Dendritic cell treated with granulocyte-macrophage colony-stimulating factor and Interleukin-4, amounts not matched to agents 40 ng/mL and 50 ng/mL, for 4 days (primary cell): ENCODE data around the gene CRELD2.

ENCODE experiments used
- H3K27ac Mint-ChIP-seq: one replicate; pipeline ENCODE4 v1.8.0; 2022; ENCODE audit warnings: mild to moderate bottlenecking, mixed read lengths
- H3K27me3 Mint-ChIP-seq: one replicate; pipeline ENCODE4 v1.8.0; 2022; ENCODE audit warnings: mild to moderate bottlenecking, mixed read lengths
- H3K36me3 Mint-ChIP-seq: one replicate; pipeline ENCODE4 v1.8.0; 2022; ENCODE audit warnings: low read depth, mixed read lengths
- H3K4me1 Mint-ChIP-seq: one replicate; pipeline ENCODE4 v1.8.0; 2022; ENCODE audit warnings: low read depth, mixed read lengths
- H3K4me3 Mint-ChIP-seq: one replicate; pipeline ENCODE4 v1.8.0; 2022; ENCODE audit warnings: mild to moderate bottlenecking, moderate library complexity, mixed read lengths
- H3K9me3 Mint-ChIP-seq: one replicate; pipeline ENCODE4 v1.8.0; 2022; ENCODE audit warnings: mixed read lengths
- intact Hi-C: fragments of 100-400 bp; cut with micrococcal nuclease; formaldehyde crosslinking; loops from one replicate; pipeline ENCODE4 v1.15.0; 2022

Gene CRELD2

GRCh38 chr22:49911881-49912625, 6.4 kb upstream of the CRELD2 start:
- intact Hi-C loops, result no loop called here
- H3K27me3 Mint-ChIP-seq, result no peaks in the 10 kb centered on the region
- peak overlapping the region; percentile 20 for H3K27ac Mint-ChIP-seq
- peaks cover 72% of the 10 kb centered on the region for H3K36me3 Mint-ChIP-seq
- no peak overlapping the region for H3K4me3 Mint-ChIP-seq
- H3K9me3 Mint-ChIP-seq, result no peaks in the 10 kb centered on the region
- H3K4me1 Mint-ChIP-seq, result peaks cover 13% of the 10 kb centered on the region

GRCh38 chr22:49913026-49913425, 5.4 kb upstream of the CRELD2 start:
- H3K9me3 Mint-ChIP-seq, result no peaks in the 10 kb centered on the region
- intact Hi-C loops, result no loop called here
- H3K4me3 Mint-ChIP-seq, result no peak overlapping the region
- H3K36me3 Mint-ChIP-seq, result peaks cover 62% of the 10 kb centered on the region
- H3K27me3 Mint-ChIP-seq, result no peaks in the 10 kb centered on the region
- H3K27ac Mint-ChIP-seq, result no peak overlapping the region
- peaks cover 19% of the 10 kb centered on the region for H3K4me1 Mint-ChIP-seq

GRCh38 chr22:49913446-49913845, 5.0 kb upstream of the CRELD2 start:
- H3K9me3 Mint-ChIP-seq, result no peaks in the 10 kb centered on the region
- no peak overlapping the region for H3K4me3 Mint-ChIP-seq
- H3K27me3 Mint-ChIP-seq, result no peaks in the 10 kb centered on the region
- intact Hi-C loops, result no loop called here
- H3K36me3 Mint-ChIP-seq, result peaks cover 58% of the 10 kb centered on the region
- no peak overlapping the region for H3K27ac Mint-ChIP-seq
- peaks cover 19% of the 10 kb centered on the region for H3K4me1 Mint-ChIP-seq

GRCh38 chr22:49914256-49914655, 4.2 kb upstream of the CRELD2 start:
- H3K4me3 Mint-ChIP-seq, result no peak overlapping the region
- H3K36me3 Mint-ChIP-seq, result peaks cover 50% of the 10 kb centered on the region
- H3K4me1 Mint-ChIP-seq, result peaks cover 22% of the 10 kb centered on the region
- no peaks in the 10 kb centered on the region for H3K27me3 Mint-ChIP-seq
- H3K27ac Mint-ChIP-seq, result no peak overlapping the region
- no peaks in the 10 kb centered on the region for H3K9me3 Mint-ChIP-seq
- intact Hi-C loops, result no loop called here

- intact Hi-C loops, result loop anchor here (5.0 kb wide), 1 partner anchor 58 kb away; no protein-coding TSS in a partner anchor
- no peak overlapping the region for H3K4me3 Mint-ChIP-seq
- H3K27ac Mint-ChIP-seq, result no peak overlapping the region
- peaks cover 33% of the 10 kb centered on the region for H3K4me1 Mint-ChIP-seq
- no peaks in the 10 kb centered on the region for H3K27me3 Mint-ChIP-seq
- no peaks in the 10 kb centered on the region for H3K9me3 Mint-ChIP-seq
- peaks cover 44% of the 10 kb centered on the region for H3K36me3 Mint-ChIP-seq
These were observed 2.8 kb upstream of the CRELD2 start for GRCh38 chr22:49915610-49916009.

- Mint-ChIP-seq H3K27ac (no peak overlapping the region), H3K36me3 (peaks cover 45% of the 10 kb centered on the region), H3K4me1 (peaks cover 33% of the 10 kb centered on the region), H3K4me3 (no peak overlapping the region), H3K27me3 (no peaks in the 10 kb centered on the region), H3K9me3 (no peaks in the 10 kb centered on the region)
- intact Hi-C loops, result loop anchor here (5.0 kb wide), 1 partner anchor 60 kb away; no protein-coding TSS in a partner anchor
These were observed 1.6 kb upstream of the CRELD2 start for GRCh38 chr22:49916831-49917230.

GRCh38 chr22:49918911-49919881, 762 bp downstream of the CRELD2 start:
- intact Hi-C loops, result loop anchor here (5.0 kb wide), 1 partner anchor 62 kb away; no protein-coding TSS in a partner anchor
- H3K9me3 Mint-ChIP-seq, result no peaks in the 10 kb centered on the region
- peaks cover 29% of the 10 kb centered on the region for H3K4me1 Mint-ChIP-seq
- no peaks in the 10 kb centered on the region for H3K27me3 Mint-ChIP-seq
- H3K27ac Mint-ChIP-seq, result peak overlapping the region; percentile 66
- peaks cover 44% of the 10 kb centered on the region for H3K36me3 Mint-ChIP-seq
- H3K4me3 Mint-ChIP-seq, result peak overlapping the region; percentile 76

GRCh38 chr22:49920859-49921258, 2.4 kb downstream of the CRELD2 start:
- no peak overlapping the region for H3K4me3 Mint-ChIP-seq
- intact Hi-C loops, result no loop called here

GRCh38 chr22:49921508-49922278, 3.3 kb downstream of the CRELD2 start:
- H3K27me3 Mint-ChIP-seq, result no peaks in the 10 kb centered on the region
- peaks cover 51% of the 10 kb centered on the region for H3K36me3 Mint-ChIP-seq
- intact Hi-C loops, result no loop called here
- H3K9me3 Mint-ChIP-seq, result no peaks in the 10 kb centered on the region
- no peak overlapping the region for H3K27ac Mint-ChIP-seq
- H3K4me1 Mint-ChIP-seq, result peaks cover 40% of the 10 kb centered on the region
- no peak overlapping the region for H3K4me3 Mint-ChIP-seq

More at GRCh38 chr22:49920859-49921258, 2.4 kb downstream of the CRELD2 start:
- Mint-ChIP-seq H3K9me3 (no peaks in the 10 kb centered on the region), H3K27me3 (no peaks in the 10 kb centered on the region), H3K4me1 (peaks cover 38% of the 10 kb centered on the region), H3K27ac (no peak overlapping the region), H3K36me3 (peaks cover 46% of the 10 kb centered on the region)

- no peak overlapping the region for H3K4me3 Mint-ChIP-seq
- peaks cover 32% of the 10 kb centered on the region for H3K4me1 Mint-ChIP-seq
- H3K36me3 Mint-ChIP-seq, result peaks cover 59% of the 10 kb centered on the region
- no peaks in the 10 kb centered on the region for H3K9me3 Mint-ChIP-seq
- intact Hi-C loops, result no loop called here
- no peak overlapping the region for H3K27ac Mint-ChIP-seq
- peaks cover 2% of the 10 kb centered on the region for H3K27me3 Mint-ChIP-seq
These were observed 4.0 kb downstream of the CRELD2 start for GRCh38 chr22:49922484-49922883.

GRCh38 chr22:49922926-49923325, 4.5 kb downstream of the CRELD2 start:
- intact Hi-C loops, result no loop called here

GRCh38 chr22:49923445-49923844, 5.0 kb downstream of the CRELD2 start:
- Mint-ChIP-seq H3K27me3 (peaks cover 8% of the 10 kb centered on the region), H3K4me3 (no peak overlapping the region), H3K9me3 (no peaks in the 10 kb centered on the region), H3K27ac (no peak overlapping the region), H3K4me1 (peaks cover 30% of the 10 kb centered on the region), H3K36me3 (peaks cover 68% of the 10 kb centered on the region)
- intact Hi-C loops, result no loop called here

More at GRCh38 chr22:49922926-49923325, 4.5 kb downstream of the CRELD2 start:
- H3K36me3 Mint-ChIP-seq, result peaks cover 63% of the 10 kb centered on the region
- H3K4me1 Mint-ChIP-seq, result peaks cover 30% of the 10 kb centered on the region
- H3K4me3 Mint-ChIP-seq, result no peak overlapping the region
- peaks cover 3% of the 10 kb centered on the region for H3K27me3 Mint-ChIP-seq
- H3K9me3 Mint-ChIP-seq, result no peaks in the 10 kb centered on the region
- H3K27ac Mint-ChIP-seq, result no peak overlapping the region

- H3K9me3 Mint-ChIP-seq, result no peaks in the 10 kb centered on the region
- intact Hi-C loops, result no loop called here
- peaks cover 13% of the 10 kb centered on the region for H3K27me3 Mint-ChIP-seq
- H3K4me3 Mint-ChIP-seq, result no peak overlapping the region
- H3K4me1 Mint-ChIP-seq, result peaks cover 27% of the 10 kb centered on the region
- peaks cover 68% of the 10 kb centered on the region for H3K36me3 Mint-ChIP-seq
- H3K27ac Mint-ChIP-seq, result no peak overlapping the region
These were observed 5.8 kb downstream of the CRELD2 start for GRCh38 chr22:49924113-49924833.
